Measurements from ENCODE around the gene CDH4. TPM values are rescaled to one million over a fixed set of nuclear protein-coding genes. Genes with fewer than 3 reads are reported as not detected.

CDH4 gene
- total RNA-seq, 1 experiment from 2014 or later, result not detected

- BruUV-seq (replicated peaks), result no TSS peak
- Mint-ChIP-seq H3K4me3 (ENCODE audit: unreplicated experiment) (no peak overlapping the region), H3K36me3 (ENCODE audit: insufficient read depth, unreplicated experiment) (no peaks in the 10 kb centered on the region), H3K27ac (ENCODE audit: unreplicated experiment) (no peak overlapping the region), H3K4me1 (ENCODE audit: low read depth, unreplicated experiment) (no peaks in the 10 kb centered on the region), H3K9me3 (ENCODE audit: unreplicated experiment) (no peaks in the 10 kb centered on the region), H3K27me3 (ENCODE audit: insufficient read depth, unreplicated experiment) (peaks cover 53% of the 10 kb centered on the region)
- DNase-seq, result peak in 1 of 2 experiments; percentile 42
- Histone ChIP-seq H3K27me3 (replicated peaks; ENCODE audit: control insufficient read depth, insufficient read depth, low read length) (peaks cover 3% of the 10 kb centered on the region), H3K9me3 (no peaks in the 10 kb centered on the region), H3K4me1 (no peaks in the 10 kb centered on the region), H3K36me3 (ENCODE audit: control insufficient read depth, insufficient read depth, low read length) (no peaks in the 10 kb centered on the region), H3K4me3 (ENCODE audit: low read depth, low read length) (no peak overlapping the region)
- intact Hi-C loops (cut with micrococcal nuclease; ENCODE audit: unreplicated experiment), result no loop called here
- no peak for TF ChIP-seq CTCF (IDR thresholded peaks at IDR 0.05; ENCODE audit: insufficient read depth in 1 of 2, low read depth in 1 of 2, low read length in 1 of 2, severe bottlenecking in 1 of 2, unreplicated experiment in 1 of 2)
- ChIA-PET POLR2A (no interaction called here), CTCF (no interaction called here)
Measured at GRCh38 chr20:61765081-61765870, 513.2 kb downstream of the CDH4 start.

DNA sequence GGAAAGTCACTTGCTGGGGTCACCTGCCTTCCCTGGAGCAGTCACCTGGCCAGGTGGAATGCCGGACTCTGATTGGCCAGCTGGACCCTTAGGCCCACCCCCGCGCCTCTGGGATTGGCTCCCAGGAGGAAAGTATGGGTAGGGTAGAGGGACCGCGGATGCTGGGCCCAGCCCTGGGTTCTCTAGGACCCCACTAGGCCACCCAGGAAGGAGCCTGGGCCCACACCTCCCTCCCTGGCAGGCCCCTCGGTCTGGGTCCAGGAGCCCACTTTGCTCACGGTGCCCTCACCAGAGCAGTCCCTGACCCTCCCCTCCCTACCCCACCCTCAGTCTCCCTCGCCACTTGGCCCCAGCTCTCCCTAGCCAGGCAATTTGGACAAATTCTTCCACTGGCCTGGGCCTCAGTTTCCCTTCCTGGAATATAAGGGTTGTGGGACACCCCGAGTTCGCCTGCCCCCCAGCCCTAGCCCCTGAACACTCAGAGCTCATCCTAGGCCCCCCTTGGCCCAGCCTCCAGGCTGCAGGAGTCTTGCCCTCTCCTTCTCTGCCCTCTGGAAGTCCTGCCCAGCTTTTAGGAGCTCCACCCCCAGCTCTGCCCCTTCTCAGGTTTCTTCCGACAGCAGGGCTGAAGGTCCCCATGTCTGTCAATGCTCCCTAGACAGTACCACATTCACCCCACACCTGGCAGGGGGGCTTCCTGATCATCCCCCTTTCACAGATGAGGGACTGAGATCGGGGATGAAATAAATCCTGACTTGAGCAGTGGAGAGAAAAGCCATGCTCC, 514.0 kb downstream of the CDH4 start:
- TF ChIP-seq CTCF (IDR thresholded peaks at IDR 0.05; ENCODE audit: insufficient read depth in 1 of 2, low read depth in 1 of 2, low read length in 1 of 2, severe bottlenecking in 1 of 2, unreplicated experiment in 1 of 2), result no peak
- H3K4me3 ChIP-seq (ENCODE audit: low read depth, low read length), result no peak overlapping the region
- Mint-ChIP-seq H3K36me3 (ENCODE audit: insufficient read depth, unreplicated experiment) (no peaks in the 10 kb centered on the region), H3K27me3 (ENCODE audit: insufficient read depth, unreplicated experiment) (peaks cover 45% of the 10 kb centered on the region), H3K9me3 (ENCODE audit: unreplicated experiment) (no peaks in the 10 kb centered on the region), H3K27ac (ENCODE audit: unreplicated experiment) (no peak overlapping the region), H3K4me3 (ENCODE audit: unreplicated experiment) (no peak overlapping the region), H3K4me1 (ENCODE audit: low read depth, unreplicated experiment) (no peaks in the 10 kb centered on the region)
- H3K9me3 ChIP-seq, result no peaks in the 10 kb centered on the region
- no peaks in the 10 kb centered on the region for H3K4me1 ChIP-seq
- intact Hi-C loops (cut with micrococcal nuclease; ENCODE audit: unreplicated experiment), result no loop called here
- CTCF ChIA-PET, result no interaction called here
- no TSS peak for BruUV-seq (replicated peaks)
- no peaks in the 10 kb centered on the region for H3K36me3 ChIP-seq (ENCODE audit: control insufficient read depth, insufficient read depth, low read length)
- DNase-seq, result peak; percentile 46 to 68
- H3K27me3 ChIP-seq (replicated peaks; ENCODE audit: control insufficient read depth, insufficient read depth, low read length), result peaks cover 3% of the 10 kb centered on the region
- POLR2A ChIA-PET, result interaction anchor here (0.6 kb wide), 1 partner anchor 379 kb away, joined by 3 read pairs; no protein-coding TSS in a partner anchor

DNA sequence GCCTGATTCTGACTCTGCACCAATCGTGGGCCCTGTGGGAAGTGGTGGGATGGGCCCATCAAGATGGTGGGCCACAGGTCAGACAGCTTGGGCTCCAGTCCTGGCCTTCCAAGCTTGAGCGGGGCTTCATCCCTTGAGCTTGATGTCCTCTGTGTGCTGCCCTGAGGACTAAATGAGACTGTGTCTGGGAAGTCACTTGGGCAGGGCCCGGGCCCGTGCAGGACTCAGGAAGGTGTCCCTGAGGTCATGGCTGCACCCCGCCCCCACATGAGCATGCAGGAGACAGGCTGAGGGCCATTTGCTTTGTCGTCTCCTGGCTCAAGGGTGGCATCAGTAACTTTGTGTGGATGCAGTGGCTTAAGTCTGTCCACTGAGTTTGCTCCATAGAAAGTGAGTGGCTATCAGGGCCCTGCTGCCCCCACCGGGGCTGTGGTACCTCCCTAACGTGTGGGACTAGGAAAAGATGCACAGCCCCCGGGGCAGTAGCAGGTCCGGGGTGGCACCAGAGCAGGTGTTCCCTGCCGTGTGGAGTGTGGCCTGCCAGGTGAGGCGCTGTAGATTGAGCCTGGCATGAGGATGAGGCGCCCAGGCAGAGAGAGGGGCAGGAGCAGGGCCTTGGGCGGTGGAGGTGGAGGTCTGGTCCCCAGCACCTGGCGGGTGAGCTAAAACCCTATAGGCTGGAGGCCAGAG, 515.0 kb downstream of the CDH4 start:
- H3K4me3 Mint-ChIP-seq (ENCODE audit: unreplicated experiment), result no peak overlapping the region
- H3K27me3 ChIP-seq (replicated peaks; ENCODE audit: control insufficient read depth, insufficient read depth, low read length), result peaks cover 2% of the 10 kb centered on the region; the same call in 1 of the 2 replicates
- peaks cover 39% of the 10 kb centered on the region for H3K27me3 Mint-ChIP-seq (ENCODE audit: insufficient read depth, unreplicated experiment)
- no peaks in the 10 kb centered on the region for H3K9me3 Mint-ChIP-seq (ENCODE audit: unreplicated experiment)
- no peak for TF ChIP-seq CTCF (IDR thresholded peaks at IDR 0.05; ENCODE audit: insufficient read depth in 1 of 2, low read depth in 1 of 2, low read length in 1 of 2, severe bottlenecking in 1 of 2, unreplicated experiment in 1 of 2)
- no peaks in the 10 kb centered on the region for H3K4me1 ChIP-seq
- peak in 1 of 2 experiments; percentile 42 for DNase-seq
- H3K9me3 ChIP-seq, result no peaks in the 10 kb centered on the region
- no peaks in the 10 kb centered on the region for H3K36me3 ChIP-seq (ENCODE audit: control insufficient read depth, insufficient read depth, low read length)
- peaks cover 6% of the 10 kb centered on the region for H3K4me1 Mint-ChIP-seq (ENCODE audit: low read depth, unreplicated experiment)
- no peak overlapping the region for H3K27ac Mint-ChIP-seq (ENCODE audit: unreplicated experiment)
- intact Hi-C loops (cut with micrococcal nuclease; ENCODE audit: unreplicated experiment), result no loop called here
- no peaks in the 10 kb centered on the region for H3K36me3 Mint-ChIP-seq (ENCODE audit: insufficient read depth, unreplicated experiment)
- ChIA-PET POLR2A (interaction anchor here (0.6 kb wide), 1 partner anchor 378 kb away, joined by 3 read pairs; no protein-coding TSS in a partner anchor), CTCF (no interaction called here)
- BruUV-seq (replicated peaks), result no TSS peak
- no peak overlapping the region for H3K4me3 ChIP-seq (ENCODE audit: low read depth, low read length)
